Mesodermal cell (in vitro differentiated cells): ENCODE measurements around the gene ASB18.
A peak's percentile ranks its signal among the peaks of the same experiment; 100 is the strongest.

ENCODE experiments used
- H3K27ac ChIP-seq: 2 replicates; pipeline ENCODE4 v1.7.0; 2013; ENCODE audit warnings: mild to moderate bottlenecking, low read depth, low read length, moderate library complexity; ENCODE audit not compliant: severe bottlenecking
- H3K36me3 ChIP-seq: 2 replicates; pipeline ENCODE4 v1.7.1; 2013; ENCODE audit warnings: mild to moderate bottlenecking, low read length, moderate library complexity; ENCODE audit not compliant: control insufficient read depth, insufficient read depth
- H3K4me1 ChIP-seq: one replicate; pipeline ENCODE4 v1.7.1; 2013; ENCODE audit warnings: mild to moderate bottlenecking, low read length; ENCODE audit not compliant: insufficient read depth, control insufficient read depth, poor library complexity, severe bottlenecking
- H3K4me3 ChIP-seq: 2 replicates; pipeline ENCODE4 v1.7.0; 2013; ENCODE audit warnings: low read length, control low read depth, mild to moderate bottlenecking; ENCODE audit not compliant: insufficient read depth, poor library complexity, severe bottlenecking; ENCODE audit errors: extremely low read depth
- H3K9me3 ChIP-seq: 2 replicates; pipeline ENCODE4 v1.7.1; 2013; ENCODE audit warnings: mild to moderate bottlenecking, low read length, moderate library complexity; ENCODE audit not compliant: control insufficient read depth
- WGBS, 2 experiments: methylation state at CpG; one replicate each; pipeline ENCODE4 v1.1.5; 2013; ENCODE audit warnings: missing lambda C conversion rate in 2 of 2; ENCODE audit not compliant: insufficient coverage in 2 of 2; 5-methylcytosine and 5-hydroxymethylcytosine counted together

ASB18 gene

GRCh38 chr2:236242057-236242495 is 22.1 kb downstream of the ASB18 start:
- Histone ChIP-seq H3K9me3 (no peaks in the 10 kb centered on the region), H3K4me3 (no peak overlapping the region), H3K36me3 (no peaks in the 10 kb centered on the region), H3K4me1 (peaks cover 14% of the 10 kb centered on the region), H3K27ac (no peak overlapping the region)
- WGBS, 2 experiments, result 94 to 95% methylated on average over 6 to 7 of the region's 8 CpGs

DNA sequence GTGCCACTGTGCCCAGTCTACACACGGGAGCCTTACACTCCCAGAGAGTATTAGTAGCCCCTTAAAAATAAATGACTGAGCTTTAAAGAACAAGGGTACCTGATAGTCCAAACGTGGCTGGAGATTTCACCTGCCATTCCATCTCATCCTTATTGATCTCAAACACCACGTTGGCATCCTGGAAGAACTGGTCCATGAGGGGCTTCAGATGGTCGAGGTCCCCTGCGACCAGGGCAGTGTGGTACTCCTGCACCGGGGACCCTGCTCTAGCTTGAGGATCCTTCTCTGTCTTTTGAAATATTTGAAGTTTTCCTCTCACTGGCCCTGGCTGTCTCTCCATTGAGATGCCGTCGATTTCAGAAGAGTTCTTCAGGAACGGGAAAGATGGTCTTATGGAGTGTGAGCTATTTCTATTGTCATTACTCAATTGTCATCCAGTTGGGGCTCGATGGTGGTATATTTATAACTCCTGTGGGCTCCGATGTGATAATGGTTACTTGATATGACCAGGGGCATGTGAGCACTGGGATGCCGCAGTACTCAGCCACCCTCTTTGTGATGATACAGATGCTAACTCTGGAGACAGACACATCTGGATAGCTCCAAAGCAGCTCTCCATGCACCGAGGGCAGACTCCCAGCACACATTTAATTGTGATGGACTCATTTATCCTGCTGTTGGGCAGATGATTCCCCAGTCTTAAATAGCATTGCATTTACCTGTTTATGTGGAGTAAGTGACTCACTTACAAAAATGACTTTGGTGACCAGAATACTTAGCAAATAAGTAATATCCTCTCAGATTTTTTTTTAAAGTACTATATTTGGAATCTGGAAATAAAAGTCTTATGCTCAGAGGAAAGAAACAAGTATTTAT is 22.8 kb downstream of the ASB18 start:
- Histone ChIP-seq H3K9me3 (no peaks in the 10 kb centered on the region), H3K36me3 (no peaks in the 10 kb centered on the region), H3K4me3 (no peak overlapping the region), H3K27ac (no peak overlapping the region), H3K4me1 (peaks cover 14% of the 10 kb centered on the region)
- WGBS, 2 experiments, result 95 to 98% methylated on average over 7 to 9 of the region's 13 CpGs

GRCh38 chr2:236240228-236240990 is 23.8 kb downstream of the ASB18 start:
- WGBS, 2 experiments, result 62 to 71% methylated on average over 13 to 15 of the region's 15 CpGs
- Histone ChIP-seq H3K4me1 (peaks cover 14% of the 10 kb centered on the region), H3K36me3 (no peaks in the 10 kb centered on the region), H3K4me3 (no peak overlapping the region), H3K27ac (no peak overlapping the region), H3K9me3 (no peaks in the 10 kb centered on the region)

GRCh38 chr2:236239276-236240065 is 24.7 kb downstream of the ASB18 start:
- Histone ChIP-seq H3K27ac (no peak overlapping the region), H3K36me3 (no peaks in the 10 kb centered on the region), H3K9me3 (peaks cover under 1% of the 10 kb centered on the region), H3K4me1 (peaks cover 14% of the 10 kb centered on the region), H3K4me3 (no peak overlapping the region)
- 69 to 82% methylated on average over 12 of the region's 17 CpGs for WGBS, 2 experiments

DNA sequence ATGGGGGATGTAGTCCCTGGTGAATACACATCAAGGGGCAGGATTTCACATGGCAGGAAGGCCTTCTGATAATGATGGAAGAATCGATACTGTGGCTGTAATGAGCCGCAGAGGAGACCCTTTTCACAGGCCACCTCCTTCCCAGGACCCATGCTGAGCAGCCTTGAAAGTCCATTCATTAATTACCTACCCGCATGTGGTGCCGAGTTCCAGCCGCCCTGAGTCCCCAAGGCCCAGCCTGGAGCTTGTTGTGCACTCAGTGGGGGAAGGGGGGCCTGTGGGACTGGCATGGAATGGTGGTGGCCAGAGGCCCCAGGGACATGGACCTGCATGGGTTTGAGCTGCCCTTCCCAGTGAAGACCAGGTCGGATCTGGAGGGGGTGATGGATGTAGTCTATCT is 25.5 kb downstream of the ASB18 start:
- H3K36me3 ChIP-seq, result no peaks in the 10 kb centered on the region
- H3K27ac ChIP-seq, result no peak overlapping the region
- H3K4me1 ChIP-seq, result peaks cover 14% of the 10 kb centered on the region
- 63 to 68% methylated on average over 2 to 4 of the region's 6 CpGs for WGBS, 2 experiments
- no peak overlapping the region for H3K4me3 ChIP-seq
- H3K9me3 ChIP-seq, result peaks cover 6% of the 10 kb centered on the region

DNA sequence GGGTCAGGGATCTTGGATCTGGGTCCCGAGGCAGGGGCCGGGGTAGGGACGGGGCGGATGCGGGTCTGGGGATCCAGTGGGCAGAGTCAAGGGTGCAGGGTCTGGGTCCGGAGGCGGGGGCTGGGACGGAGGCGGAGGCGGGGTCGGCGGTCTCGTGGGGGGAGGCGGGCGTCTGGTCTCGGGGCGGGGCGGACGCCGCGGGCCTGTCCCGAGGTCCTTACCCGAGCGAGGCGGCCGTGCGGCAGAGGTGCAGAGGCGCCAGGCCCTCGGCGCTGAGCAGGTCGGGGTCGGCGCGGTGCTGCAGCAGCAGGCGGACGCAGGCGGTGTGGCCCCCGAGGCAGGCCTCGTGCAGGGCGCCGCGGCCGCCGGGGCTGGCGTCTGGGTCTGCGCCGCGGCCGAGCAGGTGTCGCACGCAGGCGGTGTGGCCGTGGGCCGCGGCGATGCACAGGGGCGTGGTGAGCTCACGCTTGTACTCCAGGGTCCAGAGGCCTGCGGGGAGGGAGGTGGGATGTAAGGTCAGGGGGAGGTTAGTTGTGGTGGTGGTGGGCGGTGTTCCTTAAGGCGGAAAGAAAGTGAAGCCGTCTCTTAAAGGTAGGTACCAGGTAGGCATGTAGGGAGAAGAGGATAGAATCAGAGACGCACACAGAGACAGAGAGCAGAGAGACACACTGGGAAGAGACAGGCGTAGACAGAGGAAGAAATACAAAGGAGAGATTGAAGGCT is 26.6 kb downstream of the ASB18 start:
- no peaks in the 10 kb centered on the region for H3K36me3 ChIP-seq
- H3K4me1 ChIP-seq, result peaks cover 14% of the 10 kb centered on the region
- H3K4me3 ChIP-seq, result peak overlapping the region; percentile 26
- peaks cover 6% of the 10 kb centered on the region for H3K9me3 ChIP-seq
- WGBS, 2 experiments, result 18 to 24% methylated on average over 47 to 48 of the region's 64 CpGs
- no peak overlapping the region for H3K27ac ChIP-seq

DNA sequence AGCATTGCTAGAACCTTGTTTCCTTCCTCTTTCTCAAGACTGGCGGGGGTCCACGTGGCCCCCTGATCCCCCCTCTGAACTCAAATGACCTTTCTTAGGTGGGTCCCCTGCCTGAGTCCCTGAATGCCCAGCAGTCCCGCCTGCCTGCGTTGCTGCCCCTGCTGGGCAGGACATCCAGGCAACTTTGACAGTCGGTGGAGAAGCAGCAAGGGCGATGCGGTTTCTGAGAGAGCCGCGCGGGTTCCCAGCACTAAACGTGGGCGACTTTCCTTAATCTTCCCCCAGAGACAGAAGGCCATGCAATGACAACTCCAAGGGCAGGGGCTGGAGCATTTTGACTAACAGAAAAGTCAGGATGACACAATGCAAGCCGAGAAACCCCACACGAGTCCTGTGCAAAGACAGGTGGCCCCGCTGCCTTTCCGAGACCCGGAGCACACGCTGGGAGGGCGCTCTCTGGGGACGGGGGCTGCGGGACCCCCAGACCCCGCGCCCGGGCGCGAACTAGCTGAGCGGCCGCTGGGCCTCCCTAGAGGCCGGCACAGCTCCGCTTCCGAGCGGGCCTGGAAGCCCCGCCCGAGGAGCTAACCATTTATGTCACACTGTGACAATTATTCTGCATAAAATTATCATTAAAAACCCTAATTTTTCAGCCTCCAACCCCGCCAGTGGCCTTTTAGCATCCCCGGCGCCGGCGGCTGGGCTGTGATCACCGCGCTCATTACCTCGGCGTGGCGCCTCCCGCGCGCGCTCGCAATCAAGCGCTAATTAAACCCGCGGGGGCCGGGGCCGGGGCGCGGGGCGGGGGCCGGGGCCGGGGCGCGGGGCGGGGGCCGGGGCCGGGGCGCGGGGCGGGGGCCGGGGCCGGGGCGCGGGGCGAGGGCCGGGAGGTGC is 27.4 kb downstream of the ASB18 start:
- H3K4me3 ChIP-seq, result peak overlapping the region; percentile 26
- H3K27ac ChIP-seq, result no peak overlapping the region
- peaks cover 6% of the 10 kb centered on the region for H3K9me3 ChIP-seq
- no peaks in the 10 kb centered on the region for H3K36me3 ChIP-seq
- 4% methylated on average over 25 to 34 of the region's 73 CpGs for WGBS, 2 experiments
- H3K4me1 ChIP-seq, result peaks cover 14% of the 10 kb centered on the region

DNA sequence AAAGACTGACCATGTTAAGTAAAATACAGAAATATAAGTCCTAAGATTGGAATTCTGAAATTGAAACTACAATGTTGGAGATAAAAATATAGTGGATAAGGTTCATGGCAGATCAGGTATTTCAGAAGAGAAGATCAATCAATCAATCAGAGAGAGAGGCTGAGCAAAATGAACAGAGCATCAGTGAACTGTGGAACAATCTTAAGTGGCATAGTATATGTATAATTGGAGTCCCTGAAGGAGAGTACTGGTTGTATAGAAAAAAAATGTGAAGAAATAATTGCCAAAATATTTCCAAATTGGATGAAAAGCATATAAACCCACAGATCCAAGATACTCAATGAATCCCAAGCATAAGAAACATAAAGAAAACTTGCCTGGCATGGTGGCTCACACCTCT is 35.0 kb downstream of the ASB18 start:
- peaks cover 21% of the 10 kb centered on the region for H3K9me3 ChIP-seq
- H3K4me3 ChIP-seq, result no peak overlapping the region
- H3K4me1 ChIP-seq, result no peaks in the 10 kb centered on the region
- H3K27ac ChIP-seq, result no peak overlapping the region
- H3K36me3 ChIP-seq, result no peaks in the 10 kb centered on the region

- H3K4me3 ChIP-seq, result no peak overlapping the region
- no peaks in the 10 kb centered on the region for H3K36me3 ChIP-seq
- 100% methylated on average over 1 of the region's 2 CpGs for WGBS, 2 experiments
- no peaks in the 10 kb centered on the region for H3K4me1 ChIP-seq
- peaks cover 21% of the 10 kb centered on the region for H3K9me3 ChIP-seq
- no peak overlapping the region for H3K27ac ChIP-seq
Measured at GRCh38 chr2:236223675-236224074, 40.5 kb downstream of the ASB18 start.
